Measurements from ENCODE around the gene SRPX2. TPM values are rescaled to one million over a fixed set of nuclear protein-coding genes. Genes with fewer than 3 reads are reported as not detected.

Gene SRPX2
- total RNA-seq, 2 donors from 2014 or later = 60.7 to 61.2 TPM

GRCh38 chrX:100704581-100705203 lies 60.7 kb downstream of the SRPX2 start:
- DNase-seq (ENCODE audit: low spot score) (no peak), ATAC-seq (ENCODE audit: insufficient number of reproducible peaks, low FRiP score, low read depth) (no peak)
- Histone ChIP-seq H3K36me3 (no peaks in the 10 kb centered on the region), H3K27ac (no peak overlapping the region), H3K4me3 (no peak overlapping the region), H3K27me3 (replicated peaks; ENCODE audit: insufficient read depth) (no peaks in the 10 kb centered on the region), H3K4me1 (ENCODE audit: control insufficient read depth in 1 of 2, low read depth in 2 of 2) (no peaks in the 10 kb centered on the region), H3K9me3 (no peaks in the 10 kb centered on the region)
- no peak for TF ChIP-seq CTCF (IDR thresholded peaks at IDR 0.05)

- Histone ChIP-seq H3K4me3 (no peak overlapping the region), H3K36me3 (no peaks in the 10 kb centered on the region), H3K4me1 (ENCODE audit: control insufficient read depth in 1 of 2, low read depth in 2 of 2) (no peaks in the 10 kb centered on the region), H3K9me3 (no peaks in the 10 kb centered on the region), H3K27ac (no peak overlapping the region), H3K27me3 (replicated peaks; ENCODE audit: insufficient read depth) (no peaks in the 10 kb centered on the region)
- ATAC-seq (ENCODE audit: insufficient number of reproducible peaks, low FRiP score, low read depth) = no peak
- DNase-seq (ENCODE audit: low spot score) = no peak
- TF ChIP-seq CTCF (IDR thresholded peaks at IDR 0.05) = no peak
Observed at GRCh38 chrX:100710816-100711215, 66.8 kb downstream of the SRPX2 start.

- DNase-seq (ENCODE audit: low spot score) (no peak), ATAC-seq (ENCODE audit: insufficient number of reproducible peaks, low FRiP score, low read depth) (no peak)
- Histone ChIP-seq H3K27ac (no peak overlapping the region), H3K27me3 (replicated peaks; ENCODE audit: insufficient read depth) (no peaks in the 10 kb centered on the region), H3K36me3 (no peaks in the 10 kb centered on the region), H3K4me3 (no peak overlapping the region), H3K9me3 (no peaks in the 10 kb centered on the region), H3K4me1 (ENCODE audit: control insufficient read depth in 1 of 2, low read depth in 2 of 2) (no peaks in the 10 kb centered on the region)
- TF ChIP-seq CTCF (IDR thresholded peaks at IDR 0.05) = no peak
Observed at GRCh38 chrX:100717363-100717762, 73.4 kb downstream of the SRPX2 start.

GRCh38 chrX:100719139-100719538 lies 75.1 kb downstream of the SRPX2 start:
- no peak for TF ChIP-seq CTCF (IDR thresholded peaks at IDR 0.05)
- no peak for DNase-seq (ENCODE audit: low spot score)
- Histone ChIP-seq H3K27me3 (replicated peaks; ENCODE audit: insufficient read depth) (no peaks in the 10 kb centered on the region), H3K36me3 (no peaks in the 10 kb centered on the region), H3K27ac (no peak overlapping the region), H3K4me1 (ENCODE audit: control insufficient read depth in 1 of 2, low read depth in 2 of 2) (no peaks in the 10 kb centered on the region), H3K9me3 (no peaks in the 10 kb centered on the region), H3K4me3 (no peak overlapping the region)
- ATAC-seq (ENCODE audit: insufficient number of reproducible peaks, low FRiP score, low read depth) = no peak

GRCh38 chrX:100720301-100720700 lies 76.3 kb downstream of the SRPX2 start:
- no peak for ATAC-seq (ENCODE audit: insufficient number of reproducible peaks, low FRiP score, low read depth)

More at GRCh38 chrX:100720301-100720700, 76.3 kb downstream of the SRPX2 start:
- Histone ChIP-seq H3K9me3 (no peaks in the 10 kb centered on the region), H3K36me3 (no peaks in the 10 kb centered on the region), H3K27me3 (replicated peaks; ENCODE audit: insufficient read depth) (no peaks in the 10 kb centered on the region), H3K4me1 (ENCODE audit: control insufficient read depth in 1 of 2, low read depth in 2 of 2) (no peaks in the 10 kb centered on the region), H3K4me3 (no peak overlapping the region), H3K27ac (no peak overlapping the region)
- no peak for DNase-seq (ENCODE audit: low spot score)
- TF ChIP-seq CTCF (IDR thresholded peaks at IDR 0.05) = no peak

Data from thoracic aorta (tissue), 2 donors.